Muscle of leg (tissue), 11 donors: ENCODE results near the gene GPC6. TPM values are rescaled to one million over a fixed set of nuclear protein-coding genes. Genes with fewer than 3 reads are reported as not detected.
A peak's percentile ranks its signal among the peaks of the same experiment; 100 is the strongest.

Experiments used
- DNase-seq: peaks from one replicate; pipeline ENCODE4 v3.0.0; 2013
- H3K27ac ChIP-seq: one replicate; pipeline ENCODE4 v1.5.1; 2013; ENCODE audit warnings: mild to moderate bottlenecking, low read length, control low read depth
- H3K27me3 ChIP-seq: one replicate; pipeline ENCODE4 v1.6.1; 2013; ENCODE audit warnings: low read length; ENCODE audit not compliant: control insufficient read depth, insufficient read depth
- H3K36me3 ChIP-seq: one replicate; pipeline ENCODE4 v1.6.1; 2013; ENCODE audit warnings: low read length; ENCODE audit not compliant: control insufficient read depth, insufficient read depth
- H3K4me1 ChIP-seq: one replicate; pipeline ENCODE4 v1.6.1; 2013; ENCODE audit warnings: low read length; ENCODE audit not compliant: control insufficient read depth, insufficient read depth
- H3K4me3 ChIP-seq: one replicate; pipeline ENCODE4 v1.5.1; 2013; ENCODE audit warnings: low read length, control low read depth
- H3K9me3 ChIP-seq: replicated peaks from 2 replicates; pipeline ENCODE4 v1.6.1; 2013; ENCODE audit warnings: low read depth, low read length; ENCODE audit not compliant: control insufficient read depth
- WGBS: methylation state at CpG from one replicate; pipeline ENCODE4 v1.1.5; 2013; ENCODE audit warnings: missing lambda C conversion rate; ENCODE audit not compliant: insufficient coverage; 5-methylcytosine and 5-hydroxymethylcytosine counted together
- polyA plus RNA-seq, 8 donors: library from polyadenylated mRNA; unstranded; fragments of 120-200 nt; gene quantifications; one replicate each; pipeline versions ENCODE4 v1.2.1 to v1.2.3, GENCODE V29; 2013; ENCODE audit warnings: inconsistent platforms in 1 of 8, low replicate concordance in 1 of 8; ENCODE audit not compliant: insufficient read length in 8 of 8, insufficient read depth in 1 of 8
- total RNA-seq: library from RNA; stranded (reverse); fragments of 120-200 nt; gene quantifications from one replicate; pipeline ENCODE4 v1.2.4, GENCODE V29; 2013

The GPC6 gene
- total and polyA plus RNA-seq, 9 donors = 5.6 to 20.0 (median 9.9) TPM

DNA sequence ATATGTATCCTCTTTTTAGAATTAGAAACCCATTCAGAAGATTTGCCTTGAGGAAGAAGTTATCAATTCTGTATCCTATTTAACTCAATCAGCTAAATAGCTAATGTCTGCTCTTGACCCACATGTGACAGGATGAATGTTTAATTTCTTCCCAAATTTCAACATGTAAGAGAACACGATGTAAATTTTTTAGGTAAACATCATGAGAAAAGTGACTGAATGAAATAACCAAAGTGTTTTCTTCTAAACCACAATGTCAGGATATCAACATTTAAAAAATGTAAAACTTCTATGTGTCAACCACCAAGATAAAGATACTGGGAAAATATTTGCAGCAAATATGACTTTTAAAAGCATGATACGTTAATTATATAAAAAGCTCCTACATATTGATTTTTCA, 950.4 kb downstream of the GPC6 start:
- WGBS = no CpG with 5 or more reads among the region's 2 CpGs
- no peak overlapping the region for H3K27ac ChIP-seq
- no peaks in the 10 kb centered on the region for H3K27me3 ChIP-seq
- no peaks in the 10 kb centered on the region for H3K36me3 ChIP-seq
- H3K4me1 ChIP-seq = no peaks in the 10 kb centered on the region
- DNase-seq = no peak
- H3K9me3 ChIP-seq = no peaks in the 10 kb centered on the region
- no peak overlapping the region for H3K4me3 ChIP-seq

DNA sequence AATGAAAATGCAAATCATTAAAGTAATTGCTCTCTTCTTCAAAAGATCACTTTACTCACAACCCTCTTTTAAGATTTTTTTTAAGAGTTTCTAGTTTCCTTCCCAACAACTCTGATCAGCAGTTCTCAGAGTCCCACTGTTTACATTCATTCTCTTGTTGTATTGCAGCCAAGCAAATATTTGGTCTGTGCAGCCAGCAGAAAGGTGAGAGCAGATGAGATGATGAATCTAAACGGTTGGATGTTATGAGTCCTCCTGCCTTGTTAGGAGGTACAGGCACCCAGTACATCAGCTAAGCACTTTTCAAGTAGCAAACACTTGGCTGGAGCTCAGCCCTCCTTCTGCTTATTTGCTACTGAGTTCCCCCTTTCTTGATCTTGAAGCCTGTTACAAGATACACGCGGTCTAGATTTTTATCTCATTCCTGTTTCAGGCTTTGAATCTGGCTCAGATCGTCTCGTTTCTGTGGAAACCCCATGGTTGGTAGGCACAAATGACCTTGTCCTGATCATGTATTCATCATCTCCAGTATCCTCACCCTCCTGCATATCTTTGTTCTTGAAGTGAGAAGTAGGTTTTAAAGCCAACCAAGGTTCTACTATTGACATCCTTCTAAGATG, 952.1 kb downstream of the GPC6 start:
- 50% methylated on average over 2 of the region's 5 CpGs for WGBS
- H3K4me1 ChIP-seq = no peaks in the 10 kb centered on the region
- DNase-seq = no peak
- H3K36me3 ChIP-seq = no peaks in the 10 kb centered on the region
- no peak overlapping the region for H3K4me3 ChIP-seq
- H3K27ac ChIP-seq = no peak overlapping the region
- H3K27me3 ChIP-seq = no peaks in the 10 kb centered on the region
- no peaks in the 10 kb centered on the region for H3K9me3 ChIP-seq

DNA sequence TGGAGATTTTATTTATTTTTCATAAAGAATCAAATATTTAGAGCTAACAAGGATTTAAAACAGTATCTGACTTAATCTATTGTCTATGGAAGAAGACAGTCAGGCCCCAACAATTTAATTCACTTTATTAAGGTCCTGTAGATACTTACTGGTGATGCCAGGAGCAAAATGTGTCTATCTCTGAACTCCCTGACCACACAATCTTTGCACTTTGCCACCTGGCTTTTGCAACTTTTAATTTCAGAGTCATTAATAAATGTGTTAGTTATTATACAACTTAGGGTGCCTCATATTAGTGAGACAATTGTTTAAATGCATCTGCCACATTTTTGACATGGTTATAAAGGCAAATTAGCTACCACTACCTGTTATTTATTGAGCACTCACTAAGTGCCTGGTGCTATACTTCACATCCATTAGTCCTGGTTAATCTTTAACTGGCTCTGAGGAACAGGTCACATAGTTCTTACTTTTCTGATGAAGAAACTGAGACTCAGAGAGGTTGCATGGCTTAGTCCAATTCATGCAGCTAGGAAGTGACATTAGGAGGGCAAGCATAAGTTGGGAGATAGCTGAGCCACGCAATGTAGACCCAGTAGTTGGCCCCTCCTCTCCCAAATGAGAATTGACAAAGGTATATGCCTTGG, 955.0 kb downstream of the GPC6 start:
- WGBS = 100% methylated on average over 1 of the region's 1 CpG
- H3K27ac ChIP-seq = no peak overlapping the region
- no peaks in the 10 kb centered on the region for H3K4me1 ChIP-seq
- no peaks in the 10 kb centered on the region for H3K36me3 ChIP-seq
- no peaks in the 10 kb centered on the region for H3K27me3 ChIP-seq
- H3K4me3 ChIP-seq = no peak overlapping the region
- DNase-seq = no peak
- H3K9me3 ChIP-seq = no peaks in the 10 kb centered on the region

DNA sequence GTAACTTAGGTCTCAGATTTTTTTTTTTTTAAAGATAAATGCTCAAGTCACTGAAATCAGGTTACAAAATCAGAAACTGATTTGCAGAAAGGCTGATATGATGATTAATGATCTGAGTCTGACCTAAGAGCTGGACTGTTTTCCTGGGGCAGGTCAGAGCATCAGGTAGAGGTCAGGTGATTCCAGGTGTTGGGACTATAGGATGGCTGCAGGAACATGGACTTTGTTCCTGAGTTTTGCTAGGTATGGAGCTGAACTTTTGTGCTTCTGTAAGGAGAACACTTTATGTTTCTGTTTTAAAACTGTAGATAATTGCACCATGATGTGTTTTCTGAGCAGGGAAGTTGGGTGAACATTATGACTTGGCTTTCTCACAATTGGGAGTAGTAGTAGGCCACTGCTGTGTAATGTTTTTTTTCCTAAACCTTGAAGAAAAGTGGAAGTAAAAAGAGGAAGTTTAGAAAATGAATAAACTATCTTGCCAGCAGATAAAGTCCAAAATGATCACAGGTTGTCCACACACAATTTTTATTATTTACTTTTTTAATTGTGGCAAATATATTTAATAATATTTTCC, 955.7 kb downstream of the GPC6 start:
- Histone ChIP-seq H3K36me3 (no peaks in the 10 kb centered on the region), H3K4me1 (no peaks in the 10 kb centered on the region), H3K4me3 (no peak overlapping the region), H3K27ac (no peak overlapping the region), H3K9me3 (no peaks in the 10 kb centered on the region), H3K27me3 (no peaks in the 10 kb centered on the region)
- DNase-seq = peak; percentile 22

DNA sequence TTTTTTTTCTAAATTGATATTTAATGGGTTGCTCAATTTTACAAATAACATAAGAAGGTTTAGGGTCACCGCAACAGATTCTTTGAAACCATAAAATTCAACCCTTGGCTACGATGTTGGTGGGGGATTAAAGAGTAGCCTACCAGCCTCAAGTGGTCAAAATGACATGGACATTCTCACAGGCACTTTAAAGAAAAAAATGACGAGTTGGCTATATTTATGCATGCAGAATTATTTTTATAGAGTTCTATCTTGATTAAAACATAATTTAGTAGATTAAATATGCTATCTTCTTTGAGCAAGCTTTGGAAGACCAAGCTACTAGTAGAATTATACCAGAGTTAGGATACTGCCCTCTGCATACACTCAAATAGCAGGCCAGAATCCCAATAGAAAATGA, 959.9 kb downstream of the GPC6 start:
- Histone ChIP-seq H3K4me3 (no peak overlapping the region), H3K9me3 (no peaks in the 10 kb centered on the region), H3K27me3 (no peaks in the 10 kb centered on the region), H3K4me1 (no peaks in the 10 kb centered on the region), H3K36me3 (no peaks in the 10 kb centered on the region), H3K27ac (no peak overlapping the region)
- no CpG with 5 or more reads among the region's 3 CpGs for WGBS
- DNase-seq = no peak

DNA sequence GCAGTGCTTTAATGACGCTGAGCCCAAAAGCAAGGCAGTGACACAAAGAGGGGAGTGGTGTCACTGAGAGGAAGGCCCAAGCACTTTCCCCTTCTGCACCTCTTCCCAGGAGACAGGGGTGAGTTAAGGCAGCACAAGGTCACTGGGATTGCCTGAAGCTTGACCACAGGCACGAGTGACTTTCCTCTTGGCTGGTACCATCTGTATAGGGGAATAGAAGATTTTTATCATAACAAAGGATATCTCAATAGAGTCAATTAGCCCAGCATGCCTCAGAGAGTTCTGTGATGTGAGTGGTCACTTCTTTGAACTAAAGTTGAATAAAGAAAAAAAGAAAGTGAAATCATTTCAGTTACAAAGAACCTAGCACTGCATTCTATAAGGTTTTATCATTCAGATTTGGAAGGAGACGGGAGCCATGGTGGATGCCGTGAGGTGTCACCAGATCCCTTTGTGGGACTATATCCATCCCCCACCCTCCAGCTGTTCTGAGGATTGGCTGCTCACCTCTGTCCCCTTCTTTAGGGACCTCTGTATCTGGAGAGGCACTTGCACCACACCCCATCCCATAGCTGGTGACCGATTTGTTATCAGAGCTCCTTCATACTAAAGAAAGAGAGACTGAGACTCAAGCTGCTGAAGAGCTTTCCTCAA, 961.7 kb downstream of the GPC6 start:
- H3K36me3 ChIP-seq = no peaks in the 10 kb centered on the region
- H3K9me3 ChIP-seq = no peaks in the 10 kb centered on the region
- 78% methylated on average over 4 of the region's 5 CpGs for WGBS
- H3K4me1 ChIP-seq = no peaks in the 10 kb centered on the region
- DNase-seq = no peak
- H3K27me3 ChIP-seq = no peaks in the 10 kb centered on the region
- H3K4me3 ChIP-seq = no peak overlapping the region
- no peak overlapping the region for H3K27ac ChIP-seq

DNA sequence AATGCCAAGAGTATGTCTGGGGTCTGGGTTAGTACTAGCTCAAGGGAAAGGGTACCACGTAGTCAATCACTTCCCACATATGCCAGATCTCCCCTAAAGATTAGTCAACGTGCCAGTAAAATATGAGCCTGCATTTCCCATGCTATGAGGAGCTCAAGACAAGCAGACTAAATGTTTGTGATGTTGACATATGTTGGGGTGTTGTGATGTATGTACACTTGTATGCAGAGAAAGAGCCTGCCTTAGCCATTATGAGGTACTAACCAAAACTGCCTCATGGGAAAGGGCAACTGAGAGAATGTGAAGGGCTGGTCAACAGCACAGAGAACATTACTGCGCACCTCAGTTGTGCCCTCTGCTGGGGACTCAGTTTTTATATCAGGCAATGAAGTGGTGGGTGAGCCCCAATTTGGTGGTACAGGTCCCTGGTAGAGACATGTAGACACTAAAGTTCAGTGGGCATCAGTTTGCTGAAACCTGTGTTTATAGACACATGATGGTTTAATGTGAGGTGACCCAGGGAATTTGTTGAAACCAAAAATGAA, 965.9 kb downstream of the GPC6 start:
- H3K27ac ChIP-seq = no peak overlapping the region
- H3K4me1 ChIP-seq = no peaks in the 10 kb centered on the region
- H3K9me3 ChIP-seq = no peaks in the 10 kb centered on the region
- 82% methylated on average over 1 of the region's 3 CpGs for WGBS
- H3K36me3 ChIP-seq = no peaks in the 10 kb centered on the region
- DNase-seq = no peak
- H3K4me3 ChIP-seq = no peak overlapping the region
- H3K27me3 ChIP-seq = no peaks in the 10 kb centered on the region

DNA sequence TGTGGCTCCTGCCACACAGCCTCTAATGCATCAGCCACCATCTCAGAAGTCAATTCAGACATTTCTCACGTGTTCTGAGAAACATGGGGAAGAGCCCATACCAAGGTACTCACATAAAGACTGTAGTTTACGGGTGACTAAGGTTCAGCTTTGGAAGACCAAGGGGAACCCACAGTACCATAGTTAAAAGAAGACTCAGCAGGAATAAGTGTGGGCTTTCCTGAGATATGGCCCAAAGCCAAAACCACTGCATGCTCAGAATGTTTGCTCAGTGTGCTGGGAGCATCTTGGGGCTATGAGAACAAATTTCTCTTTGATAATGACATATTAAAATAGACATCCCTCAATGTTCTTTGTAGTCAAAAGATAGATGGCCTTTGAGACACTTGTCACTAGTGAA, 969.1 kb downstream of the GPC6 start:
- Histone ChIP-seq H3K4me3 (no peak overlapping the region), H3K36me3 (no peaks in the 10 kb centered on the region), H3K27me3 (no peaks in the 10 kb centered on the region), H3K9me3 (no peaks in the 10 kb centered on the region), H3K27ac (no peak overlapping the region), H3K4me1 (no peaks in the 10 kb centered on the region)
- WGBS = no CpG with 5 or more reads among the region's 2 CpGs
- no peak for DNase-seq

DNA sequence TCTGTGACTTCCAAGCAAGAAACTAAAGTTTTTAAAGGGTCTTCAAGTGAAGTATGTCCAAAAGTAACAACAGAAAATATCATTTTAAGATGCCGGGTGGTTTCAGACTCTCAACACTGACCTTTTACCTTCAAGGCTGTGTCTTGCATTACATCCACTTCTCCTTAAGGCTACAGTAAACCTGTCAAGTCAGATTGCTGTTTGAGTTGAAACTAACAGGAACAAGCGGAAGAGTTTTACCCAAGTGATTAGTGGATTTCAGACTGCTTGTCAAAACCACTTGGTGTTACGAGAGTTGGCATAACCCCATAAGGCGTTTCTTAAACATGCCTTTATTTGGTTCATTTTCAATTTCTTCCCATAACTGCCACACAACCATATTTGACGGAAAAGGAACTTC, 969.8 kb downstream of the GPC6 start:
- Histone ChIP-seq H3K4me3 (no peak overlapping the region), H3K4me1 (no peaks in the 10 kb centered on the region), H3K27me3 (no peaks in the 10 kb centered on the region), H3K36me3 (no peaks in the 10 kb centered on the region), H3K27ac (no peak overlapping the region), H3K9me3 (no peaks in the 10 kb centered on the region)
- DNase-seq = no peak
- WGBS = no CpG with 5 or more reads among the region's 5 CpGs

DNA sequence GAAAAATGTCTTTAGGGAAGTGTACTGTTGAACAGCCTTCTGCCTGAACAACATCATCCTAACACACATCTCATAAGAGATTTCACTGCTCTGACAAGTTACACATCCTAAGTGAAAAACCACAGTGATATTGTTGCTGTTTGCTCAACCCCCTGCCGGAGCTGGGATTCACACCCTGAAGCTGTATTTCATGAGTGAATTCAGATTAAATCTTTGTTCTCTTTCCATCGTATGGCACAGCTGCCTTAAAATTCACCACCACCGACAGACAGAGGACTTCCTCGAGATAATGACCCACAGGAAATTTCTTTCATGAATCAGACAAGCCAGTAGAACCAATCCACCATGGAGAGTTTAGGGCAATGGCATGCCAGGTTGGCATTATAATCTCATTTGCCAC, 972.1 kb downstream of the GPC6 start:
- Histone ChIP-seq H3K9me3 (no peaks in the 10 kb centered on the region), H3K36me3 (no peaks in the 10 kb centered on the region), H3K27ac (no peak overlapping the region), H3K4me1 (no peaks in the 10 kb centered on the region), H3K4me3 (no peak overlapping the region), H3K27me3 (no peaks in the 10 kb centered on the region)
- DNase-seq = no peak
- WGBS = 42% methylated on average over 2 of the region's 4 CpGs
